Activated B cell treated with CpG ODN at 0.5 μM for 24 hours (primary cell): ENCODE measurements around the gene EMILIN1. TPM values are rescaled to one million over a fixed set of nuclear protein-coding genes. Genes with fewer than 3 reads are reported as not detected.

Source experiments
- ATAC-seq: fragments of 200-7000 bp; cut with Tn5 transposase; one replicate; pipeline ENCODE4 v1.10.0; 2021; ENCODE audit warnings: low read depth, mild to moderate bottlenecking, moderate library complexity
- CTCF ChIA-PET: fragments of 350-600 bp; sonication (Branson Sonifier 250); formaldehyde crosslinking; loops from one replicate; lab custom pipeline; 2021; ENCODE audit warnings: antibody characterized with exemption; lab: Charles Lee
- POLR2A ChIA-PET: fragments of 350-600 bp; sonication (Branson Sonifier 250); formaldehyde crosslinking; loops from one replicate; lab custom pipeline; 2021; ENCODE audit warnings: antibody characterized with exemption; lab: Charles Lee
- DNase-seq: peaks from one replicate; pipeline ENCODE4 v3.0.0; 2022
- H3K27ac Mint-ChIP-seq: one replicate; pipeline ENCODE4 v1.8.0; 2020; ENCODE audit warnings: mixed read lengths
- H3K27me3 Mint-ChIP-seq: one replicate; pipeline ENCODE4 v1.8.0; 2021; ENCODE audit warnings: mixed read lengths
- H3K36me3 Mint-ChIP-seq: one replicate; pipeline ENCODE4 v1.8.0; 2021; ENCODE audit warnings: low read depth, mixed read lengths
- H3K4me1 Mint-ChIP-seq: one replicate; pipeline ENCODE4 v1.8.0; 2021; ENCODE audit warnings: mixed read lengths
- H3K4me3 Mint-ChIP-seq: one replicate; pipeline ENCODE4 v1.8.0; 2020; ENCODE audit warnings: mild to moderate bottlenecking, mixed read lengths
- H3K9me3 Mint-ChIP-seq: one replicate; pipeline ENCODE4 v1.8.0; 2020; ENCODE audit warnings: mixed read lengths
- CTCF ChIP-seq: fragments of 200-600 bp; IDR thresholded peaks from one replicate; pipeline ENCODE4 v1.8.0; 2022; ENCODE audit warnings: antibody characterized with exemption, mild to moderate bottlenecking
- intact Hi-C: fragments of 100-400 bp; cut with micrococcal nuclease; formaldehyde crosslinking; loops from one replicate; pipeline ENCODE4 v1.15.1; 2024
- total RNA-seq: library from RNA; stranded (reverse); gene quantifications from 2 replicates; pipeline ENCODE4 v1.2.3, GENCODE V29; 2022

The EMILIN1 gene
- total RNA-seq, 1 donor from 2014 or later: 0.69 TPM

DNA sequence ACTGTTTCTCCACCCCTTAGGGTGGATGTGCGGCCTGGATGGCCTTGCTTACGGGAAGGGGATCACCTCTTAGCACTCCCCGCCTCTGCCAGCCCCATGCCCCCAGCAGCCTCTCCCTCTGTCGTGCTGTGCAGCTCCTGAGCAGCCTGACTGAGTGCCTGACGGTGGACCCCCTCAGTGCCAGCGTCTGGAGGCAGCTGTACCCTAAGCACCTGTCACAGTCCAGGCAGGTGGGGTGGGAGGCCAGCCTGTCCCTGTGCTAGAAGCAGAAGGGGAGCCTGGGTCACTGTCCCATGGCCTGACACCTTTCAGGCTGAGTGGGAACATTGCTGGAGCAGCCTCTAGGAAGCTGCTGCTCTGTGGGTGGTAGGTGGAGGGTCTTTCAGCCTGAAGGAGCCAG, 40.4 kb upstream of the EMILIN1 start:
- H3K4me1 Mint-ChIP-seq: peaks cover 48% of the 10 kb centered on the region
- no peak overlapping the region for H3K27ac Mint-ChIP-seq
- no peaks in the 10 kb centered on the region for H3K27me3 Mint-ChIP-seq
- peaks cover 73% of the 10 kb centered on the region for H3K36me3 Mint-ChIP-seq
- DNase-seq (no peak), ATAC-seq (no peak)
- no peak for TF ChIP-seq CTCF
- POLR2A ChIA-PET: interaction anchor here (1.4 to 2.1 kb wide), 2 partner anchors 11 to 33 kb away, joined by 4 to 5 read pairs; partner anchors contain the start of gene OST4
- no peaks in the 10 kb centered on the region for H3K9me3 Mint-ChIP-seq
- CTCF ChIA-PET: no interaction called here
- intact Hi-C loops: no loop called here
- no peak overlapping the region for H3K4me3 Mint-ChIP-seq

DNA sequence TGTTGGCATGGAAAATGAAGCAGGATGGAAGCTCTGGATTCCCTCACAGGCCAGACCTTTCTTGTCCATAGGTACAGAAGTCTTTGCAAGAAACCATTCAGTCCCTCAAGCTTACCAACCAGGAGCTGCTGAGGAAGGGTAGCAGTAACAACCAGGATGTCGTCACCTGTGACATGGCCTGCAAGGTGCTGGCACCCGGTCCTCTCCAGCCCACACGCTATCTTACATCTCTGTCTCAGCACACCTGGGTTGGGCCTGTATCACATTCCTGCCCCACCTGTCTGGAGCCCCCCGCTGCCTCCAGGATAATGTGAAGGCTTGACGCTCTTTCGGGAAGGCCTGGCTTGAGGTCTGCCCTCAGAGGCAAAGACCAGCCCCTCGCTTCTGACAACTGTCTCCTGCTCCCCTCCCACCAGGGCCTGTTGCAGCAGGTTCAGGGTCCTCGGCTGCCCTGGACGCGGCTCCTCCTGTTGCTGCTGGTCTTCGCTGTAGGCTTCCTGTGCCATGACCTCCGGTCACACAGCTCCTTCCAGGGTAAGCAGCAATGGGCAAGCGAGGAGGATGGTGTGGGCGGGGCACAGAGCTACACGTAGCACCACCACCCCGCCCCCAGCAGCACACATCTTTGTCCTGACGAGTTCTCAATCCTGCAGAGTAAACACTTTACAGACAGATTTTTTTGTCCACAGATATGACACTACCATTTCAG, 39.6 kb upstream of the EMILIN1 start:
- H3K9me3 Mint-ChIP-seq: no peaks in the 10 kb centered on the region
- peaks cover 67% of the 10 kb centered on the region for H3K36me3 Mint-ChIP-seq
- peaks cover 46% of the 10 kb centered on the region for H3K4me1 Mint-ChIP-seq
- DNase-seq (no peak), ATAC-seq (no peak)
- POLR2A ChIA-PET: interaction anchor here (1.4 to 2.1 kb wide), 2 partner anchors 11 to 33 kb away, joined by 4 to 5 read pairs; partner anchors contain the start of gene OST4
- no peak for TF ChIP-seq CTCF
- no peak overlapping the region for H3K27ac Mint-ChIP-seq
- no peak overlapping the region for H3K4me3 Mint-ChIP-seq
- intact Hi-C loops: no loop called here
- CTCF ChIA-PET: no interaction called here
- H3K27me3 Mint-ChIP-seq: no peaks in the 10 kb centered on the region

DNA sequence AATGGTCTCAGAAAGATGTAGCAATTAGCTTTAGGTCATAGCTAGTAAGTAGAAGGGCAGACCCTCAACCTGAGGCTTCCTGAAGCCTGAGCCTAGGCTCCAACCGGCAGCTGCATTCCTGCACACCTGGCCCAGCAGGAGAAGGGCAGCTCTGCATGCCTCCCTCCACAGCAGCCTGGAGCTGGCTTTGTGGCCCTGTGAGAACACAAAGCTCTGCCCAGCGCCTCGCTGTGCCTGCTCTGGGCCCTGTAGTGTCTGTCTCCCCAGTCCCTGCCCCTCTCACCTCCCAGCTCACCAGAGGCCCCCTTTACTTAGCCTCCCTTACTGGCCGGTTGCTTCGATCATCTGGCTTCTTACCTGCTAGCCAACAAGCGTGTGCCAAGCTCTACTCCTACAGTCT, 39.0 kb upstream of the EMILIN1 start:
- H3K9me3 Mint-ChIP-seq: no peaks in the 10 kb centered on the region
- peaks cover 39% of the 10 kb centered on the region for H3K4me1 Mint-ChIP-seq
- POLR2A ChIA-PET: interaction anchor here (4.2 kb wide), 1 partner anchor 11 kb away, joined by 53 read pairs; the partner anchor contains the start of gene AGBL5
- TF ChIP-seq CTCF: no peak
- H3K27ac Mint-ChIP-seq: no peak overlapping the region
- DNase-seq: no peak
- no peak overlapping the region for H3K4me3 Mint-ChIP-seq
- CTCF ChIA-PET: interaction anchor here (1.0 kb wide), 1 partner anchor 11 kb away, joined by 3 read pairs; no protein-coding TSS in a partner anchor
- no peak for ATAC-seq
- peaks cover 67% of the 10 kb centered on the region for H3K36me3 Mint-ChIP-seq
- intact Hi-C loops: no loop called here
- no peaks in the 10 kb centered on the region for H3K27me3 Mint-ChIP-seq

GRCh38 chr2:27039871-27040270, 38.5 kb upstream of the EMILIN1 start:
- intact Hi-C loops: no loop called here
- ChIA-PET CTCF (interaction anchor here (1.0 to 1.1 kb wide), 2 partner anchors 11 to 15 kb away, joined by 3 read pairs; no protein-coding TSS in a partner anchor), POLR2A (interaction anchor here (1.0 to 4.2 kb wide), 2 partner anchors 11 to 41 kb away, joined by 3 to 53 read pairs; partner anchors contain the start of gene AGBL5)
- no peak for TF ChIP-seq CTCF
- DNase-seq (no peak), ATAC-seq (no peak)
- Mint-ChIP-seq H3K27me3 (no peaks in the 10 kb centered on the region), H3K4me3 (no peak overlapping the region), H3K27ac (no peak overlapping the region), H3K4me1 (peaks cover 37% of the 10 kb centered on the region), H3K36me3 (peaks cover 67% of the 10 kb centered on the region), H3K9me3 (no peaks in the 10 kb centered on the region)

GRCh38 chr2:27040282-27040681, 38.1 kb upstream of the EMILIN1 start:
- CTCF ChIA-PET: interaction anchor here (1.0 to 2.1 kb wide), 3 partner anchors 10 to 15 kb away, joined by 3 to 8 read pairs (median 3); partner anchors contain the start of gene AGBL5
- intact Hi-C loops: no loop called here

More at GRCh38 chr2:27040282-27040681, 38.1 kb upstream of the EMILIN1 start:
- POLR2A ChIA-PET: interaction anchor here (0.6 to 4.2 kb wide), 3 partner anchors 11 to 261 kb away, joined by 3 to 53 read pairs (median 3); partner anchors contain the start of gene AGBL5
- ATAC-seq (no peak), DNase-seq (no peak)
- Mint-ChIP-seq H3K4me3 (no peak overlapping the region), H3K27me3 (no peaks in the 10 kb centered on the region), H3K27ac (no peak overlapping the region), H3K36me3 (peaks cover 63% of the 10 kb centered on the region), H3K4me1 (peaks cover 35% of the 10 kb centered on the region), H3K9me3 (no peaks in the 10 kb centered on the region)
- no peak for TF ChIP-seq CTCF
